HS-5 (cell line): ENCODE measurements around the gene DDX10.

ENCODE experiments used
- DNase-seq: peaks from one replicate; pipeline ENCODE4 v3.0.0-alpha.2; 2012; ENCODE audit warnings: low read depth

Gene DDX10

GRCh38 chr11:108654994-108655631, 9.8 kb upstream of the DDX10 start:
- DNase-seq: peak; percentile 16

- DNase-seq: no peak
Measured at GRCh38 chr11:108662700-108663099, 2.2 kb upstream of the DDX10 start.

GRCh38 chr11:108663154-108663877, 1.6 kb upstream of the DDX10 start:
- DNase-seq: no peak

- DNase-seq: no peak
Measured at GRCh38 chr11:108666373-108666772, 1.5 kb downstream of the DDX10 start.

DNA sequence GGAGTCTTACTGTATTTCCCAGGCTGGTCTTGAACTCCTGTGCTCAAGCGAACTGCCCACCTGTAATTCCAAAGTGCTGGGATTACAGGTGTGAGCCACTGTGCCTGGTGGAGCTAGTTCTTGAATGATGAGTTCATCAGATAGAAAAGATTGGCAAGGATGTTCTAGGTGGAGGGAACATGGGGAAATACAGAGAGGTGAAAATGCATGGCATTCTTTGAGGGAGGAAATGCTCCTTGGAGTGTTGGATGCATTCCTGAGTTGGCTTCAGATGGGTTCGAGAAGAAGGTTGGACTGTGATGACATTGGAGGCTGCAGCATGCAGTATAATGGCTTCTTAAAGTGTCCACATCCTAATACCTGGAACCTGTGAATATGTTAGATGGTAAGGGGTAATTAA, 4.4 kb downstream of the DDX10 start:
- no peak for DNase-seq

GRCh38 chr11:108669711-108670110, 4.8 kb downstream of the DDX10 start:
- DNase-seq: no peak

- DNase-seq: no peak
Measured at GRCh38 chr11:108670451-108670850, 5.6 kb downstream of the DDX10 start.

- DNase-seq: no peak
Measured at GRCh38 chr11:108672113-108672512, 7.2 kb downstream of the DDX10 start.

GRCh38 chr11:108672786-108673185, 7.9 kb downstream of the DDX10 start:
- DNase-seq: no peak

DNA sequence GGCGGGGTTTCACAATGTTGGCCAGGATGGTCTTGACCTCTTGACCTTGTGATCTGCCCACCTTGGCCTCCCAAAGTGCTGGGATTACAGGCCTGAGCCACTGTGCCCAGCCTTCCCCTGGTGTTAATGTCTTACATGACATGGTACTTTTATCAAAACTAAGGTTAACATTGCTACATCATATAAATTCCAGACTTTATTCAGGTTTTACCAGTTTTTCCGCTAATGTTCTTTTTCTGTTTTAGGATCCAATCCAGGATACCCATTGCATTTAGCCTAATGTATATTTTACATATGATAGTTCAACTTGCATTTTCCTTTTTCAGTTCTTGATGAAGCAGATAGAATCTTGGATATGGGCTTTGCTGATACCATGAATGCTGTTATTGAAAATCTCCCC, 14.2 kb downstream of the DDX10 start:
- no peak for DNase-seq

GRCh38 chr11:108680271-108680670, 15.4 kb downstream of the DDX10 start:
- DNase-seq: no peak

DNA sequence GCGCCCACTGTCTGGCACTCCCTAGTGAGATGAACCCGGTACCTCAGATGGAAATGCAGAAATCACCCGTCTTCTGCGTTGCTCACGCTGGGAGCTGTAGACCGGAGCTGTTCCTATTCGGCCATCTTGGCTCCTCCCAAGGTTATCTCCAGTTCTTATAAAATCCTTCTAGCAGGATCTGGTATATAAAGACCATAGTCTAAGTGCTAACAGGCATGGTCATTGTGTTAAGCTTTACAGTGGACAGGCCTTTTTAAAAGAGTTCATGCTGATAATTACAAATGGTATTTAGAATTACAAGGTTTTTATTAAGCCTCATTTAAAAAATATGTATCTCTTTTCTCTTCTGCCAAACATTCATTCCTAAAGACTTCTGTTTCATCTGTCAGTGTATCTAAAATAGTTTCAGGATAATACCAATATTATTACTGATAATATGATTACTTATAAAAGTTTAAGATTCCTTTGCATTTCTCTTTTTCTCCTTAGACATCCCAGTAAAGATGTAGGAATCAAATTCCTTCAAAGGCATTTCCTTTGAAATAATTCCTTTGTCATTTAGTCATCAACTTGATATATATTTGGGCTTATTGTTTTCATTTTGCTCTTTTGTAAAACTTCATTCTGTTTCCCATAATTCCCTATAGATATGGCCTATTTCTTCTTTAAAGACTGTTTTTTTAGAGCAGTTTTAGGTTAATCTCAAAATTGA, 20.7 kb downstream of the DDX10 start:
- no peak for DNase-seq

GRCh38 chr11:108693852-108694251, 29.0 kb downstream of the DDX10 start:
- no peak for DNase-seq

DNA sequence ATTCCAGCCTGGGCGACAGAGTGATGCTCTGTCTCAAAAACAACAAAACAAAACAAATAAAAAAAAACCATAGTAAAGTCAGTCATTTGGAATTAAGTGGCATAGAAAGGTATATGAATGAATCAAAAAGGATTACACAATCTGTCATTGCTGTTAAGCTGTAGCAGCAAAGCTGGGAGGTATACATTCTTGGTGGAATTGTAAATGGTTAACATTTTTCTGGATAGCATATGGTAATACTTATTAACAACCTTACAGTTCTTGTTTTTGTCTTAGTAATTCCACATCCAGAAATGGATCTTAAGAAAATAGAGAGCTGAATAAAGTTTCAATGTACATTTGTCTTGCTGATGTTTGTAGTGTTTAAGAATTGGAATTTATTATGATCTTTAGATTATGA, 30.0 kb downstream of the DDX10 start:
- DNase-seq: no peak

- DNase-seq: no peak
Measured at GRCh38 chr11:108697872-108698473, 33.1 kb downstream of the DDX10 start.

- DNase-seq: no peak
Measured at GRCh38 chr11:108698844-108699642, 34.2 kb downstream of the DDX10 start.

- DNase-seq: no peak
Measured at GRCh38 chr11:108703916-108704315, 39.0 kb downstream of the DDX10 start.

GRCh38 chr11:108705061-108705460, 40.2 kb downstream of the DDX10 start:
- DNase-seq: no peak

- no peak for DNase-seq
Measured at GRCh38 chr11:108708173-108708572, 43.3 kb downstream of the DDX10 start.

DNA sequence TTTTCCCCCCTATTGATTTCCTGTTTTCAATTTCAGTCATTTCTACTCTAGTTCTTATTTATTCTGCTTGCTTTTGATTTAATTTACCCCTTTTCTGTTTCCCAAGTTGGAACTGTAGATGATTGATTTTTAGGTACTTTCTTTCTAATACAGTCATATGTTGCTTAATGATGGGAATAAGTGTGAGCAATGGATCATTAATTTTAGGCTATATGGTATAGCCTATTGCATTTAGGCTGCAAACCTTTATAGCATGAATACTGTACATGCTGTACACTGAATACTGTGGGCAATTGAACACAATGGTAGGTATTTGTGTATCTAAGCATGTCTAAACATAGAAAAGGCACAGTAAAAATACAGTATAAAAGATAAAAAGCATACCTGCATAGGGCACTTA, 44.9 kb downstream of the DDX10 start:
- DNase-seq: no peak

DNA sequence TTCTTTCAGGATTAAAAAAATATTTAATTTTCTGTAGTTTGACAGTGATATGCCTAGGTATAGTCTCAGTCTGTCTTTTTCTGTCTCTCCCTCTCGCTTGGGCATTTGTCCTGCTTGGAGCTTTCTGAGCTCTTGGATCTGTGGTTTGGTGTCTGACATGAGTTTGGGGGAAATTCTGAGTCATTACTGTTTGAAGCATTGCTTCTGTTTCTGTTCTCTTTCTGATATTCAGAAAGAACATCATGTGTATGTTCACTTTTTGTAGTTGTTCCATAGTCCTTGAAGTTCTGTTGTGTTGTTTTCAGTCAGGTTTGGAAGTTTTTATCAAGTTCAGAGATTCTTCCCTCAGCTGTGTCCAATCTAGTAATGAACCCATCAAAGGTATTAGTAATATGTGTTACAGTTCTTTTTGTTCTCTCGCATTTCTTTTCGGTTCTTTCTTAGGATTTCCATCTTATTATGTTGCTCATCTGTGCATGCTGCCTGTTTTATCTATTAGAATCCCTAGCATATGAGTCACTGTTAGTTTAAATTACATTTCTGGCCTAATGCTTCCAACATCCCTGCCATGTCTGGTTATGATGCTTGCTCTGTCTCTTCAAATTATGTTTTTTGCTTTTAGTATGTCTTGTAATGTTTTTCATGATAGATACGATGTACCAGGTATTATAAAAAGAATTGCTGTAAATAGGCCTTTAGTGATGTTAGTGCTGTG, 48.4 kb downstream of the DDX10 start:
- DNase-seq: no peak
